OCI-LY1 (cell line): Measurements from ENCODE around the gene PDE4C.

ENCODE experiments used
- EZH2 ChIP-seq: fragments of 200-600 bp; sonication (generic), shearing (Covaris generic); IDR thresholded peaks from 2 replicates; pipeline ENCODE4 v1.8.0; 2017; ENCODE audit warnings: borderline replicate concordance, mixed run types, mild to moderate bottlenecking, antibody characterized with exemption, low read length, moderate library complexity, mixed read lengths
- TF ChIP-seq, protein P1 (sequence below): fragments of 200-600 bp; sonication (generic), shearing (Covaris generic); IDR thresholded peaks from 2 replicates; pipeline ENCODE4 v1.5.1; 2017; ENCODE audit warnings: mild to moderate bottlenecking, antibody characterized with exemption, low read length, moderate library complexity, mixed read lengths

DNA sequence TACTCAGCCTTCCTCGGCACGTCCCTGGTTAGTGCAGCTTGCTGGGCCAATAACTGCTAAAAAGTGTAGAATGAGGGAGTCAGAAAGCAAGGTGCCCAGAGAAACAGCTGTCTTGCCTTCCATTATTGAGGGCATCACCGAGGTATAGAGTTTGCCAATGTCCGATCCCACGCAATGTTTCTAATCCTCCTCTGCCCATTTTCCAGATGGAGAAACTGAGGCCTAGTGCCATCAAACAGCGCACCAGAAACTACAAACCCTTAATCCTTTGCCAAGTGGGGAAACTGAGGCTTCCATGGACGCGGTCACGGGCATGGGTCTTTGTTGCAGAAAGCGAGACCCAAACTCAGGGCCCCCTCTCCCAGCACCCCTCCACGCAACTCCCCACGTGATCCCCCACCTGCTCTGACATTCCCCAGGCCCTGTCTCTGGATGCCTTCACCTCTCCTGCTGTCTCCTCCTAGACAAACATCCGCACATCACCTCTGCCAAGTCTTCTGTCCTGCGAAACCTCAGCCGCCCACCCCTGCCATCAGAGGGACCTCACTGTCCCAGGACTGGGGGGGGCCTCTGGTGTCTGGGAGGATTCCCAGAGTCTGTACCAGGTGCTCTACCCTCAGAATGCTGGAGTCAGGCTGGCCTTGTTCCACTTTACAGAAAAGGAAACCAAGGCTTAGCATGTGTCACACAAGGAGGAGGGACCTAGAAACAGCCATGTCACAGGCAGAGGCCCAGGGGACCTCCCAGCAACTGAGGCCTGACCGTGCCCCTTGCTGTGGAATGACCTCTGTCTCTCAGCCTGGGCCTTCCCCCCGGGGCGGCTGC is 930 bp upstream of the PDE4C start:
- TF ChIP-seq, protein P1, sequence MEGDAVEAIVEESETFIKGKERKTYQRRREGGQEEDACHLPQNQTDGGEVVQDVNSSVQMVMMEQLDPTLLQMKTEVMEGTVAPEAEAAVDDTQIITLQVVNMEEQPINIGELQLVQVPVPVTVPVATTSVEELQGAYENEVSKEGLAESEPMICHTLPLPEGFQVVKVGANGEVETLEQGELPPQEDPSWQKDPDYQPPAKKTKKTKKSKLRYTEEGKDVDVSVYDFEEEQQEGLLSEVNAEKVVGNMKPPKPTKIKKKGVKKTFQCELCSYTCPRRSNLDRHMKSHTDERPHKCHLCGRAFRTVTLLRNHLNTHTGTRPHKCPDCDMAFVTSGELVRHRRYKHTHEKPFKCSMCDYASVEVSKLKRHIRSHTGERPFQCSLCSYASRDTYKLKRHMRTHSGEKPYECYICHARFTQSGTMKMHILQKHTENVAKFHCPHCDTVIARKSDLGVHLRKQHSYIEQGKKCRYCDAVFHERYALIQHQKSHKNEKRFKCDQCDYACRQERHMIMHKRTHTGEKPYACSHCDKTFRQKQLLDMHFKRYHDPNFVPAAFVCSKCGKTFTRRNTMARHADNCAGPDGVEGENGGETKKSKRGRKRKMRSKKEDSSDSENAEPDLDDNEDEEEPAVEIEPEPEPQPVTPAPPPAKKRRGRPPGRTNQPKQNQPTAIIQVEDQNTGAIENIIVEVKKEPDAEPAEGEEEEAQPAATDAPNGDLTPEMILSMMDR = no peak
- no peak for TF ChIP-seq EZH2
